KBM-7 (cell line): ENCODE data around the gene PPP5C.
A peak's percentile ranks its signal among the peaks of the same experiment; 100 is the strongest.

Source experiments
- DNase-seq: peaks from one replicate; pipeline ENCODE4 v3.0.0-alpha.2; 2015
- in situ Hi-C: fragments of 300-500 bp; cut with MboI; formaldehyde crosslinking; loops from 2 replicates; pipeline ENCODE4 v1.14.3; 2020; ENCODE audit warnings: low sequenced_read_pairs, low pct_unique_long_range_greater_than_20kb, mixed read lengths

PPP5C gene

DNA sequence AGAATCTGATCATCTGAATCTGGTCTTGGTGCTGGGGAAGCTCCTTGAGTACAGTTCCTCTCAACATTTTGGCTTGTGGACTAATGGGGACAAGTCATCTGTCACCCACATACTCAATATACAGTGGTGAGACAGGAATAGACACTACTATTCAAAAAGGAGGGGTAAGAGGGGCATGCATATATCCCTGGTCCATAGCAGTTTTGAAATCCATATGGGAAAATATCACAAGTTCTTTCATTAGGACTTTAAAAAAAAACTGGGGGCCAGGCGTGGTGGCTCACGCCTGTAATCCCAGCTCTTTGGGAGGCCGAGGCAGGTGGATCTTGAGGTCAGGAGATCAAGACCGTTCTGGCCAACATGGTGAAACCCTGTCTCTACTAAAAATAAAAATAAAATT lies 20.3 kb upstream of the PPP5C start:
- in situ Hi-C loops, result no loop called here
- DNase-seq, result no peak

DNA sequence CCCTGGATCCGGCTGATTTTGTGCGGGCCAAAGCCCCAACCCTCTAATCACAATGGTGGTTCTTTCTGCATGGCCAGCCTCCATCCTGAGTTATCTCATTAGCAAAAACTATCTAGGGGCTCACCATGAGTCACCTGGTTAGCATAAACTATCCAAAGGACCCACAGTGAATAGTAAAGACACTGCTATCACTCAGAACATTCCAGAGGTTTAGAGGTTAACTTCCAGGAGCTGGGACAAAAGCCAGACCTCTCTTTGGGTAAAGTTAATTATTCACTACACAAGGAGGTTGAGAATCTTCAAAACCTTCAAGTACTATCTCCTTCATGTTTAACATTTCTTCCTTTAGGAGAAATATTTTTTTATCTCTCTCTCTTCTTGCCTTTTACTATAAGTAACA lies 18.8 kb upstream of the PPP5C start:
- in situ Hi-C loops, result no loop called here

DNA sequence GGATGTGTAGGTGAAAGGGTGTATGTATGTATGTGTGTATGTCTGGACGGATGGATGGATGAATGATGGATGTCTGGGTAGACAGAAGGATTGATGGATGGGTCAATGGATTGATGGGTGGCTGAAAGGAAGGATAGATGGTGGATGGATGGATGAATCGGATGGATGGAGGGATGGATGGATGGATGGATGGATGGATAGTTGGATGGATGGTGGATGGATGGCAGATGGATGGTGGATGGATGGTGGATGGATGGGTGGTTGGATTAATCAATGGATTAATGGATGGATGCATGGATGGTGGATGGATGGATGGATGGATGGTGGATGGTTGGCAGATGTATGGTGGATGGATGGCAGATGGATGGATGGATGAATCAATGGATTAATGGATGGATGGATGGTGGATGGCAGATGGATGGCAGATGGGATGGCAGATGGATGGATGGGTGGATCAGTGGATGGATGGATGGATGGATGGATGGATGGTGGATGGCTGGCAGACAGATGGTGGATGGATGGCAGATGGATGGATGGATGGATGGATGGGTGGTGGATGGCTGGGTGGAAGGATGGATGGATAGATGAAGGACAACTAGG lies 16.5 kb upstream of the PPP5C start:
- DNase-seq, result no peak
- in situ Hi-C loops, result no loop called here

More for the DNA sequence above, 18.8 kb upstream of the PPP5C start:
- DNase-seq, result no peak

DNA sequence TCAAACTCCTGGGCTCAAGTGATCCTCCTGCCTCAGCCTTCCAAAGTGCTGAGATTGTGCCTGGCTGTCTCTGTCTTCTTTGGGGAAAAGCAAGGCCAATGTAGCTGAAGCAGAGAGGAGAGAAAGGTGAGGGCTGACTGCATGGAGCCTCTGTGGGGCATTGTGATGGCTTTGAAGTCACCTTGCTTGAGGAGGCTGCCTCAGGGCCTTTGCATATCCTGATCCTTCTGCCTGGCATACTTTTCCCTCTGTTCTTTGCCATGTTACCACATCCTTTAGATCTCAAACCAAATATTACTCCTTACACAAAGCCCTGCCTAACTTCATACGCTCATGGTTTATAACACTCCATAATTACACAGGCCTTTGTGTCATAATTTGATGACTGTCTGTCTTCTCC lies 9.4 kb upstream of the PPP5C start:
- no peak for DNase-seq
- in situ Hi-C loops, result no loop called here

DNA sequence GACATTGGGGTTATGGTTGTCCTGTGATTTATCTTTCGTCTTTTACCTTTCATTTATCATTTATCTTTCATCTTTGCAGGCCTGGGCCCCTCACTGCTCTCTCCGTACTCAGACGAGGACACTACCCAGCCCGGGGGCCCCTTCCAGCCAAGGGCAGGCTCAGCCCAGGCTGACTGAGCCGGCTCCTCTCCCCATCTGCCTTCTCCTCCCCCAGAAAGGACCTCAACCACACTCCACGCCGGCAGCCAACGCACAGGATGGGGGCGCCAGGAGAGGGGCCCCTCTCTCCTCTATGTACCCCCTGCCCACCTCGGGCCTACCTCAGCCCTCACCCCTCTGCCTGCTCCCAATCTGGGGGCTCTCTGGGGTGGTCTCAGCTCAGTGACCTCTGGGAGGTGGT lies 7.4 kb upstream of the PPP5C start:
- in situ Hi-C loops, result no loop called here
- DNase-seq, result no peak

DNA sequence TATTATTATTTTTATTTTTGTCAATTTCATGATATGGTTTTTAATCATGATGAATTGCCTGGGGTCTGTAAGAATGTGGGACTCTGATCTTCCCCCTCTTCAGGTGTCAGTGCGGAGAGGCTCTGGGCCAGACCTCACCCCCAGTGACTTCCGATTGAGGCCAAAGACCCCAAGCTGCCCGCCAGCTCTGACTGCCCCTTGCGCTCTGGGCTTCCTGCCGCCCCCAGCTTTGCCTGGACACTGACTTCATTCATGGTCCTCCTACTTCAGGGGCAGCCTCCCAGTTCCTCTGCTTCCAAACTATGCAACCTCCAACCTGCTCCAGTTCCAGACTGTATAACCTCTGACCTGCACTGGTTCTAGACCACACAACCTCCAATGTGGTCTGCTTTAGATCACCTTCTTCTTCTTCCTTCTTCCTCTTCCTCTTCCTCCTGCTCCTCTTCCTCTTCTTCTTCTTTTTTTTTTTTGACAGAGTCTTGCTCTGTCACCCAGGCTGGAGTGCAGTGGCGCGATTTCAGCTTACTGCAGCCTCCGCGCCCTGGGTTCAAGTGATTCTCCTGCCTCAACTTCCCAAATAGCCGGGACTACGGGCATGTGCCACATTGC lies 6.7 kb upstream of the PPP5C start:
- DNase-seq, result no peak
- in situ Hi-C loops, result no loop called here

DNA sequence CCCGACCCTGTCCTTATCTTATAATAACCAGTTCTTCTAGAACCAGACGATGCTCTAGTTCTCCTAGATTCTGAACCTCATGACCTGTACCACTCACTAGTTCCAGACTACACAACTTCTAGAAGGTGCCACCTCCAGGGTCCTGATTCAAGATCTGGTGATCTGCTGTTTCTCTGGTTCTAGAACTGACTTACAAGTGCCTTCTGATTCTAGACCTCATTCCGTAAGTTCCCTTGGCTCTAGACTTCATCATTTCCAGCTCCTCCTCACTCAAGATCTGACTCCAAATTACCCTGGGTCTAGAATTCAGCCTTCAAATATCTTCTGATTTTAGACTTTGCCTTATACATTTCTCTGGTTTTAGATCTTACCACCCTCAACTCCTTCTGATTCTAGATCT lies 5.0 kb upstream of the PPP5C start:
- in situ Hi-C loops, result no loop called here

DNA sequence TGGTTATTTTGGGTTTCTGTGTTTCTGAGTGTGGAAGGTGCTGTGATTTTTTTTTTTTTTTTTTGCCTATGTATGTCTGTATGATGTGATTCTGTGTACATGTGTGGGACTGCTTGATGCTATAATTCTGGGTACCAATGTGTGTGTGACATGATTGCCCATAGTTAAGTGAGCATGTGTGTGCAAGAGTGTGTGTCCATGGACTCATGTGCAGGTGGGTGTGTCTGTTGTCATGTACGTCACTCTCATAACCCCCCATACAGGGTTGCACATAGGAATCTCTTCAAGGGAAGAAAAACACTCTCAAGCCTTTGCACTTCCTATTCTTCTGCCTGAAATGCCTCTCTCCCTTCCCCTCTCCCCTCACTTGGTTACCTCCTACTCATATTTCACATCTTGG lies 2.5 kb upstream of the PPP5C start:
- in situ Hi-C loops, result no loop called here
- DNase-seq, result no peak

More for the DNA sequence above, 5.0 kb upstream of the PPP5C start:
- no peak for DNase-seq

DNA sequence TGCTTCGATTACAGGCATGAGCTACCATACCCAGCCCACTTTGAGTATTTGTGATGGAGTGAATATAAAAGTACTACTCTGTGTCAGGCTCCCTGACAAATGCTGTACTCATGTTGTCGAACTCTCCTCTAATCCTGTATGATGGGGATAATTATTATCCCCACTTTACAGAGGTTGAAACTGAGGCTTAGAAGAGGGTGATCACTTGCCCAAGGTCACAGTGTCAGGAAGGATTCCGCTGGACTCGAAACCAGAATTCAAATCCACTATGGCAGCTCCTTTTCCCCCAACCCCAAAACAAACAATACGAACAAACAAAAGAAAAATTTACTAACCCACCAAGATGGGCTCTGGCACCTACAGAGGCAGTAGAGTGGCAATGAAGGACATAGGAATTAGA lies 1.7 kb upstream of the PPP5C start:
- in situ Hi-C loops, result no loop called here
- DNase-seq, result no peak

DNA sequence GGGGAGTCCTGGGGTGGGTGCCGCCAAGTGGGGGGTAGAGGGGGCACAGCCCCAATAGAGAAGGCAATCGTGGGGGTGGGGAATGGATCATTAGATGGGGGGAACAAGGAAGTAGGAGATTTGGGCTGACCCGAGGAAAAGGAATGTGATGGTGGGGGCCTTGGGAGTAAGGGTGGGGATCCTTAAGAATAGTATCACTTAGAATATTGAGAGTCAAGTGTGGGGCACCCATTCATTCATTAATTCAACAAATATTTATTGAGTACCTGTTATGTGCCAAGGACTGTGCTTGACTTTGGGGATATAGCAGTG lies 641 bp downstream of the PPP5C start:
- in situ Hi-C loops, result no loop called here
- DNase-seq, result peak; percentile 21

DNA sequence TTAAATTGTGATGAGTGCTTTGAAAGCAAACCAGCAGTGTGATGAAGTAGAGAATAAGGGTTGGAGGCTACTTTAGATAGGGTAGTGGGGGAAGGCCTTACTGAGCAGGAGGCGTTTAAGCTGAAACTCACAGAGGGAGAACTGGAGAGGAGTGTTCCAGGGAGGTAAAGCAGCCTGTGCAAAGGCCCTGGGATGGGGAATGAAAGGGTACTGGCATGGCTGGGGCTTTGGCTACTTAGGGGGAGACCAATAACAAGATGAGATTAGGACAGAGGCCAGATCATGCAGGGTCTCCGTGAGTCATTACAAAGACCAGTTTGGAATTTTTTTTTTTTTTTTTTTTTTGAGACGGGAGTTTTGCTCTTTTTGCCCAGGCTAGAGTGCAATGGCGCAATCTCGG lies 1.1 kb downstream of the PPP5C start:
- in situ Hi-C loops, result no loop called here
- no peak for DNase-seq

DNA sequence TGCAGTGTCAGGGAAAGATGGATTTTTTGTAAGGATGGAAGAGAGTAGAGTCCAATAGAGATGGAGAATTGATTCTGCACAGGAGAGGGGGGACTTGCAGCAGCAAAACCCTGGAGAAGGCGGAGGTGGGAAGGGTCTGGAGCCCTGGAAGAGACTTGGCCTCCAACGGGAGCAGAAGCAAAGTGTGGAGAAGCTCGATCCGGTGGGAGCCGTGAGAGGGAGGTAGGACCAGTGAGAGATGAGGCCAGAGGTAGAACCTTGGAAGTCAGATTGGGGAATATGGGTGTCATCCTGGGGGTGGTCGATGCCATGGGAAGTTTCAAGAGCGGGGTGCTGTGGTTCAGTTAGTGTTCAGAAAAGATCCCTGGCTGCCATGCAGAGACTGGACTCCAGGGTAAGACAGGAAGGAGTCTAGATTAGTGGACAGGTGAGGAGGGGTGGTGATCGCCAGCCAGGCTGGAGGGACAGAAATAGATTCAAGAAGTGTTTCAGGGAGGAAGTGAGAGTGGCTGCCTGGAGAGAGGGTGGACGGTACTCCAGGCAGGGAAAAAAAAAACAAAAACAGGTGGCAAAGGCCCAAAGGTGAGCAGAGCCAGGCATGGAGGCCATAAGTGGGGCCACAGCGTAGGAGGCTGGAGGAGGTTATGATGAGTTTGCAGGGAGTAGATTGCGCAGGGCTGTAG lies 2.6 kb downstream of the PPP5C start:
- in situ Hi-C loops, result no loop called here
- peak; percentile 29 for DNase-seq

DNA sequence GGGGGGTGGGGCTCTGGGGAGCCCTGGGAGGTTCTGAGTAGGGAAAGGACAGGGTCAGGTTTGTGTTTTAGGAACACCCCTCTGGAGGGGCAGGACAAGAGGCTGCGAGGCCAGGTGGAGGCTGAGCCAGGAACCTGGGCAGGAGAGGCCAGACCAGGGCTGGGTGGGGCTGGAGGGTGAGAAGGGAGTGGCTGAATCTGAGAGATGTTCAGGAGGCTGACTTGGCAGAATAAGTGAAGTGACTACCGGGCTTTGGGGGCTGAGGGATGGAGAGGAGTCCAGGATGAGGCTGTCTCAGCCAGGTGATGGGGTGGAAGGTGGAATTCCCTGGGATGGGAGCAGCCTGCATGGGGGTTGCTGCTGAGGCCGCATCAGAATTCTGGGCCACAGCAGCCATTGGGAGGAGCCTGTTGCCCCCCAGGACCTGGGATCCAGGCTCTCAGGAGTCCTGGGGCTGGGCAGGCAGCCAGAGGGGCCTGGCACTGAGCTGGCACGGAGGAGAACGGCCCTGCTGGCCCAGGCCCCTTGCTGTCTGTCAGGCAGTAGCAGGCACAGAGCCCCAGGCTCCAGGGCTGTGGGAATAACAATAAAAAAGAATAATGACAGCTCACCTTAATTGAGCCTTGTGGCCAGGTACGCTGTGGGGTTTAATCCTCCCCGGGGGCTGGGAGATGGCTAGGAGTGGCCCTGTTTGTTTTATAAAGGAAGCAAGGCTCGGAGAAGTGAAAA lies 3.3 kb downstream of the PPP5C start:
- no peak for DNase-seq
- in situ Hi-C loops, result no loop called here

DNA sequence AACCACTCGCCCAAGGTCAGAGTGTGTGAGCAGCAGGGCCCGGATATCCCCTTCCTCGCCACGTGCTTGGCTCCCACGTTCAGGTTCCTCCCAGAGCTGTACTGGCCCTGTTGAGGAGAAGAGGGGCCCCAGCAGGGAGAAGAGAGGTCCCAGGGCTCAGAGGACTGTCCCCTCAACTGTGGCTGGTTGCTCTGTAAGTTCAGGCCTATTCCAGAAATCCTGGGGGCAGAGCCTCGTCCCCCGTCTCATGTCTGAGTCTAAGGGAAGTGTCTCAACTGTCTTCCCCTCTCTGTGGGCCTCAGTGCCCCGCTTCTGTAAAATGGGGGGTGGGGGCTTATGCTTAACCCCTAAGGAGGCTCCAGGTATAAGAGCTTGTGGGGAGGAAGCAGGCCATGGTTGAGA lies 3.9 kb downstream of the PPP5C start:
- in situ Hi-C loops, result no loop called here
- DNase-seq, result peak; percentile 73

DNA sequence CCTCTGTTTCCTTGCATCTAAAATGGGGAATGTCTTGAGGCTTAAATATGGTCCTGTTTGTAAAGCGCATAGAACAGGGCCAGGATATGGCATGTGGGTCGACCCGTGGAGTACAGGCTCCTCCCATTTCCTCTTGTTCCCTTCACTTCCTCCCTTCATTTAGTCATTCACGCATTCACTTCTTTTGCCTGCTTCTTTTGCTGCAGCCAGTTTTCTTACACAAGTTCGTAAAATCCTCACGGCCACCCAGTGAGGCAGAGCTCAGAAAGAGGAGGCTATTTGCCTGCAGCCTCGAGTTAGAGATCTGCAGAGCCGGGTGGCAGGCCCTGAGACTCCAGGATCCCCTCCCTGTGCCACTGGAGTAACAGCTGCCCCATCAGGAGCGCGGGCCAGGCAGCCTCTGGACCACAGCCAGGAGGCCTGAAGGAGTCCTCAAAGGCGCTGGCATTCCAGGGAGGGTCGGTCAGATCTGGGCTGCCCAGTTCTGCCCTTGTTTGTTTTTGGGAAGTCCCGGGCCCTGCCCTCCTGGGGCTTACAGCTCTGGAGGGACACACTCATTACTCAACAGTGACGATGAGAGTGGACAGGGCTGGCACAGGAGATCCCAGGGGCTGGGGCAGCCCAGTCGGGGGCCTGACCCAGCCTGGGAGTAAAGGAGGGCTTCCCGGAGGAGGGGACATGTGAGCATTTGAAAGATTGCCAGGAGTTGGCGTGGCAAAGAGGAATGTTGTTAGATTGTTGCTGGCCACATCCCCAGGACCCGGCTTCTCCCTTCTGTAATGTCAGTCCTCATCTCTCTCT lies 4.6 kb downstream of the PPP5C start:
- peak; percentile 69 for DNase-seq
- in situ Hi-C loops, result no loop called here

DNA sequence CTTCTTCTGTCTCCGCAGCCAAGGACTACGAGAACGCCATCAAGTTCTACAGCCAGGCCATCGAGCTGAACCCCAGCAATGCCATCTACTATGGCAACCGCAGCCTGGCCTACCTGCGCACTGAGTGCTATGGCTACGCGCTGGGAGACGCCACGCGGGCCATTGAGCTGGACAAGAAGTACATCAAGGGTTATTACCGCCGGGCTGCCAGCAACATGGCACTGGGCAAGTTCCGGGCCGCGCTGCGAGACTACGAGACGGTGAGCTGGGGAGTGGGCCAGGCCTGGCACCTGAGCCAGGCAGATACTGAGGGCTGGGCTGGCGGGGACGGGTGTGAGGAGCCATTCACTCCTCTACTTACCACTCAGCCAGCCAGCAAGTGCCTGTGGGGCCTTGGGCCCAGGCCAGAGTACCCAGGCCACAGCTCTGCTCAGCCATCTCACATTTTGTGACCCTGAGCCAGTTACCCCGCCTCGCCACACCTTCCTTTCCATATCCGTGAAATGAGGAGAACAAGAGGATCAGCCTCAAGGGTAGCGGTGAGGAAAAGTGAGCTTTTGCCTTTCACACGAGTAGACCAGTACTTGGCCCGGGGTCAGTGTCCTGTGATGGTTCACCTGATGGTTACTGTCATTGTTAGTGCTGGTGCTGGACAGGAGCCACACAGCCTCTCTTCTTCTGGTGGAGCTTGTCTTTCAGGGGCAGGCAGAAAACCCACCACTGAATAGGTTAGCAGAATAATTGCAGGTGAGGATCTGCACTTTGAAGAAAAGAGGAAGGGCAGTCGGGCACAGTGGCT lies 7.0 kb downstream of the PPP5C start:
- no peak for DNase-seq
- in situ Hi-C loops, result no loop called here

DNA sequence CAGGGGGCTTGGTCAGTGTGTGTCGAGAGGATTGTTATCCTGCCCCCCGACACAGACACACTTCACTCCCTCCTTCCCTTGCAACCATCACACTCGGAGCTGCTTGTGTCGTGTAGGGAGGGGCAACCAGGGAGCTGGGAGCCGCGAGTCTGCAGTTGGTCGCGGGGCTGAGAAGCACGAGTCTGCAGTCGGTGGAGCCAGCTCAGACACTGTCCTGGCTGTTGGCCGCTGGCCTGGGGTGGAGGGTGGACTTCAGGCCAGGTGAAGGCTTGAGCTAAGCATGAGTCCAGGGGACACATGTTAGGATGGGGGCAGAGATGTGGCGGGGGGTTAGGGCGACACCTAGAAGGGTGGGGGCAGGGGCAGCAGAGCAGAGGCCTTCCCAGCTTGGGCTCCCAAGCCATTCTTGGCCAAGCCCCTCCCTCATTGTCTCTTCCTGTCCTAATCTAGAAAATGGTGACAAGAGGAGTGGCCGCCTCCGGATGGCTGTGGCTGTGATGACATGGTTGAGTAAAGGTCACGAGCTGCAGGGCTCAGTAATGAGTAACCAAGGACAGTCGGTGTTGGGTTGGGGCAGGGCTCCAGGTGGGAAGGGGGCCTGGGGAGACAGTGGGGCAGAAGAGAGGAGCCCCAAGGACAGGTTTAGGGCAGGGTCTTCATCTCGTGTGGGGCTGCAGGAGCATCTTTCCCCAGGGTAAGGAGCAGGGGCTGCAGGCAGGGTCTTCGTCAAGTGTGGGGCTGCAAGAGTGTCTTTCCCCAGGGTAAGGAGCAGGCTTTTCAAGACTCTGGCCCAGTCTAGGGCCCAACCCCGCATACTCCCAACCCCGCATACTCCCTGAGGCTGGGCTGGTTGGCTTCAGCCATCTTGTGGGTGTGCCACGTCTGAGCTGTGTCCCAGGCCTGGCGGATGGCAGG lies 8.6 kb downstream of the PPP5C start:
- DNase-seq, result no peak
- in situ Hi-C loops, result no loop called here
